ENCODE results near the gene PSMG3. TPM values are rescaled to one million over a fixed set of nuclear protein-coding genes. Genes with fewer than 3 reads are reported as not detected.

Gene PSMG3
- total RNA-seq, 5 donors from 2014 or later (not counting 1 experiment from before 2014, with no cell fraction given), result 17.6 to 28.5 (median 20.6) TPM

DNA sequence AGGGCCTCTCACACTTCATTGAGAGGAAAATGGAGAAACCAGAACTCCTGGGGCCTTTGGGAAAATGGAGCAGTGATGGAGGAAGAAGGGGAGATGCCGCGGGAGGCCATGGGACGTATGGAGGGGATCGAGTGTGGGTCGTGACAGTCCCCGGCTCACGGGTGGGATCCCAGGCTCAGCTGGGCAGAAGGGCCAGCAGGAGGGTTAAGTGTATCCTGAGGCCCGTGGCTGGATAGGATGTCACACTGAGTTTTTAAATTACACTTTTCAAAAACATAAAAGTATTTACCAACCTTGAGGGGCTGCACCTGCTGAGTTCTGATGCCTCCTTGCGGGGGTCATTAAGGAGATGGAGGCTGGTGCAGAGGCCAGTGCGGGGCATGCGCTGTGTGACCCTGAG is 28.0 kb upstream of the PSMG3 start:
- Mint-ChIP-seq H3K27ac (no peak overlapping the region), H3K36me3 (no peaks in the 10 kb centered on the region), H3K4me1 (peaks cover 5 to 7% (median 5%) of the 10 kb centered on the region in 3 donors), H3K27me3 (peaks cover 18 to 35% of the 10 kb centered on the region in 2 donors), H3K4me3 (no peak overlapping the region), H3K9me3 (no peaks in the 10 kb centered on the region)
- ATAC-seq (replicated peaks in 1 of 4), result no peak
- 100% methylated on average over 4 of the region's 11 CpGs for WGBS (ENCODE audit: insufficient coverage)
- no peak overlapping the region for H3K4me3 ChIP-seq (ENCODE audit: control insufficient read depth in 1 of 2, extremely low read depth in 1 of 2, low read length in 1 of 2)
- POLR2A ChIA-PET, result no interaction called here
- CTCF ChIA-PET, result no interaction called here
- H3K4me1 ChIP-seq (ENCODE audit: control insufficient read depth in 1 of 2, extremely low read depth in 1 of 2, insufficient read depth in 2 of 2, low read length in 2 of 2), result peaks cover 0 to 8% of the 10 kb centered on the region in 2 experiments
- peaks cover 0 to 66% of the 10 kb centered on the region in 2 experiments for H3K27me3 ChIP-seq (replicated peaks in 1 of 2; ENCODE audit: control insufficient read depth in 2 of 2, extremely low read depth in 1 of 2, insufficient read depth in 2 of 2, low read length in 1 of 2)
- no peak overlapping the region for H3K27ac ChIP-seq (ENCODE audit: low read length)
- H3K36me3 ChIP-seq (ENCODE audit: control insufficient read depth in 2 of 2, extremely low read depth in 1 of 2, insufficient read depth in 1 of 2, low read length in 1 of 2), result no peaks in the 10 kb centered on the region
- DNase-seq, result no peak
- H3K9me3 ChIP-seq, result no peaks in the 10 kb centered on the region

- H3K4me1 Mint-ChIP-seq, result peaks cover 11 to 13% (median 11%) of the 10 kb centered on the region in 3 donors
- WGBS (ENCODE audit: insufficient coverage), result 79% methylated on average over 16 of the region's 16 CpGs
- ATAC-seq (replicated peaks in 1 of 4), result no peak
- no peak overlapping the region for H3K4me3 Mint-ChIP-seq
- peaks cover 22 to 41% of the 10 kb centered on the region in 2 donors for H3K27me3 Mint-ChIP-seq
- DNase-seq, result no peak
- H3K9me3 ChIP-seq, result no peaks in the 10 kb centered on the region
- H3K4me3 ChIP-seq (ENCODE audit: control insufficient read depth in 1 of 2, extremely low read depth in 1 of 2, low read length in 1 of 2), result no peak overlapping the region
- H3K27ac Mint-ChIP-seq, result peak overlapping the region in 1 of 2 donors; percentile 11
- CTCF ChIA-PET, result no interaction called here
- POLR2A ChIA-PET, result no interaction called here
- peaks cover 0 to 66% of the 10 kb centered on the region in 2 experiments for H3K27me3 ChIP-seq (replicated peaks in 1 of 2; ENCODE audit: control insufficient read depth in 2 of 2, extremely low read depth in 1 of 2, insufficient read depth in 2 of 2, low read length in 1 of 2)
- no peak overlapping the region for H3K27ac ChIP-seq (ENCODE audit: low read length)
- no peaks in the 10 kb centered on the region for H3K36me3 Mint-ChIP-seq
- no peaks in the 10 kb centered on the region for H3K9me3 Mint-ChIP-seq
- no peaks in the 10 kb centered on the region for H3K36me3 ChIP-seq (ENCODE audit: control insufficient read depth in 2 of 2, extremely low read depth in 1 of 2, insufficient read depth in 1 of 2, low read length in 1 of 2)
- peaks cover 4 to 13% of the 10 kb centered on the region in 2 experiments for H3K4me1 ChIP-seq (ENCODE audit: control insufficient read depth in 1 of 2, extremely low read depth in 1 of 2, insufficient read depth in 2 of 2, low read length in 2 of 2)
Observed at GRCh38 chr7:1597066-1597760, 27.4 kb upstream of the PSMG3 start.

DNA sequence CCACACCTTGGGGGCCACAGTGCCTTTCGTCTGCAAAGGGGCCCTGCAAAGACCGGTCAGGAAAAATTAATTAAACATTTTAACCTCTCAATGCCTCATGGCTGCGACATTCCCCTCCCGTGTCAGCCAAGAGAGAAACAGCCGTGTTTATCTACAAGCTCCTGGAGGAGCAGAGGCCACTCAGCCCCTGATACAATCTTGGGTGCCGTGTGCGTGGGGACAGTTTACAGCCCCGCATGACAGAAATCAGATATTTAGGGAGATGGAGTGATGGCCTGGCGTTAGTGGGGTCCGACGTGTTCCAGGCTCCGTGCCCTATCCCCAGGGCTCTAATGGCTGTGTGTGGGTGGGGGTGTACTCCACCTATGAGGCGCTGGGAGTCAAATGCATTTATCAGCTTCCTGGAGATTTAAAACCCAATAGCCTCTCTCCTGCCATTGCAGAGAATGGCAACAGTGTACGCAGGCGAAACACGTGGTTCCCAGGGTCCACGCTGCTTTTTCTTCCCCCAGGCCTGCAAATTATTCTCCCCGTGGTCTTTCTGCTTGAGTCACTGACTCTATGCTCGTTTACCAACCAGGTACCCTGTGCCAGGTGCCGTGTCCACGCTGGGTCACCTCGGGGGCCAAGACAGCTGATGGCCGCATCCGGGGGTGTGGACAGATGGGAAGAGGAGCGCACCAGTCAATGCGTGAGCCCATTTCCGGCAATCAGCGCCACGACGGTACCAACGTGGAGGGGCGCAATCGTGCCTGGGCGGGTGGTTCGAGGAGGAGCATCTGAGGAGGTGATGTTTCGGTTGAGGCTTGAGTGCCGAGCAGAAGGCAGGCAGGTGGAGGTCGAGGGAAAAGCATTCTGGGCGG is 26.6 kb upstream of the PSMG3 start:
- Mint-ChIP-seq H3K4me3 (no peak overlapping the region), H3K27me3 (peaks cover 30 to 47% of the 10 kb centered on the region in 2 donors), H3K36me3 (no peaks in the 10 kb centered on the region), H3K4me1 (peaks cover 19 to 20% (median 19%) of the 10 kb centered on the region in 3 donors), H3K9me3 (no peaks in the 10 kb centered on the region), H3K27ac (peak overlapping the region in 1 of 2 donors; percentile 11)
- H3K4me1 ChIP-seq (ENCODE audit: control insufficient read depth in 1 of 2, extremely low read depth in 1 of 2, insufficient read depth in 2 of 2, low read length in 2 of 2), result peaks cover 4 to 21% of the 10 kb centered on the region in 2 experiments
- ATAC-seq (replicated peaks in 1 of 4) (no peak), DNase-seq (no peak)
- no peak overlapping the region for H3K27ac ChIP-seq (ENCODE audit: low read length)
- 85% methylated on average over 30 of the region's 39 CpGs for WGBS (ENCODE audit: insufficient coverage)
- POLR2A ChIA-PET, result interaction anchor here in 1 of 2 donors (0.7 kb wide), 1 partner anchor 684 kb away, joined by 3 read pairs; no protein-coding TSS in a partner anchor
- CTCF ChIA-PET, result no interaction called here
- no peaks in the 10 kb centered on the region for H3K36me3 ChIP-seq (ENCODE audit: control insufficient read depth in 2 of 2, extremely low read depth in 1 of 2, insufficient read depth in 1 of 2, low read length in 1 of 2)
- H3K27me3 ChIP-seq (replicated peaks in 1 of 2; ENCODE audit: control insufficient read depth in 2 of 2, extremely low read depth in 1 of 2, insufficient read depth in 2 of 2, low read length in 1 of 2), result peaks cover 0 to 70% of the 10 kb centered on the region in 2 experiments
- H3K9me3 ChIP-seq, result no peaks in the 10 kb centered on the region
- H3K4me3 ChIP-seq (ENCODE audit: control insufficient read depth in 1 of 2, extremely low read depth in 1 of 2, low read length in 1 of 2), result no peak overlapping the region

- Histone ChIP-seq H3K9me3 (no peaks in the 10 kb centered on the region), H3K27me3 (replicated peaks in 1 of 2; ENCODE audit: control insufficient read depth in 2 of 2, extremely low read depth in 1 of 2, insufficient read depth in 2 of 2, low read length in 1 of 2) (peaks cover 0 to 78% of the 10 kb centered on the region in 2 experiments), H3K4me1 (ENCODE audit: control insufficient read depth in 1 of 2, extremely low read depth in 1 of 2, insufficient read depth in 2 of 2, low read length in 2 of 2) (peaks cover 4 to 28% of the 10 kb centered on the region in 2 experiments), H3K27ac (ENCODE audit: low read length) (no peak overlapping the region), H3K4me3 (ENCODE audit: control insufficient read depth in 1 of 2, extremely low read depth in 1 of 2, low read length in 1 of 2) (no peak overlapping the region), H3K36me3 (ENCODE audit: control insufficient read depth in 2 of 2, extremely low read depth in 1 of 2, insufficient read depth in 1 of 2, low read length in 1 of 2) (no peaks in the 10 kb centered on the region)
- Mint-ChIP-seq H3K36me3 (no peaks in the 10 kb centered on the region), H3K4me3 (no peak overlapping the region), H3K4me1 (peaks cover 21 to 27% (median 22%) of the 10 kb centered on the region in 3 donors), H3K27ac (no peak overlapping the region), H3K27me3 (peaks cover 34 to 52% of the 10 kb centered on the region in 2 donors), H3K9me3 (no peaks in the 10 kb centered on the region)
- no peak for ATAC-seq (replicated peaks in 1 of 4)
- POLR2A ChIA-PET, result interaction anchor here in 1 of 2 donors (0.7 kb wide), 1 partner anchor 685 kb away, joined by 3 read pairs; no protein-coding TSS in a partner anchor
- whole genome bisulfite sequencing (ENCODE audit: insufficient coverage), result 54% methylated on average over 2 of the region's 12 CpGs
- CTCF ChIA-PET, result no interaction called here
- no peak for DNase-seq
Observed at GRCh38 chr7:1595636-1596035, 25.8 kb upstream of the PSMG3 start.

- CTCF ChIA-PET, result no interaction called here
- ATAC-seq (replicated peaks in 1 of 4) (no peak), DNase-seq (no peak)
- WGBS (ENCODE audit: insufficient coverage), result 86% methylated on average over 3 of the region's 3 CpGs
- Mint-ChIP-seq H3K36me3 (no peaks in the 10 kb centered on the region), H3K4me1 (peaks cover 21 to 30% (median 24%) of the 10 kb centered on the region in 3 donors), H3K27ac (no peak overlapping the region), H3K9me3 (no peaks in the 10 kb centered on the region), H3K27me3 (peaks cover 36 to 57% of the 10 kb centered on the region in 2 donors), H3K4me3 (no peak overlapping the region)
- no peaks in the 10 kb centered on the region for H3K9me3 ChIP-seq
- peaks cover 4 to 30% of the 10 kb centered on the region in 2 experiments for H3K4me1 ChIP-seq (ENCODE audit: control insufficient read depth in 1 of 2, extremely low read depth in 1 of 2, insufficient read depth in 2 of 2, low read length in 2 of 2)
- no peak overlapping the region for H3K4me3 ChIP-seq (ENCODE audit: control insufficient read depth in 1 of 2, extremely low read depth in 1 of 2, low read length in 1 of 2)
- peaks cover 0 to 84% of the 10 kb centered on the region in 2 experiments for H3K27me3 ChIP-seq (replicated peaks in 1 of 2; ENCODE audit: control insufficient read depth in 2 of 2, extremely low read depth in 1 of 2, insufficient read depth in 2 of 2, low read length in 1 of 2)
- POLR2A ChIA-PET, result no interaction called here
- H3K27ac ChIP-seq (ENCODE audit: low read length), result no peak overlapping the region
- no peaks in the 10 kb centered on the region for H3K36me3 ChIP-seq (ENCODE audit: control insufficient read depth in 2 of 2, extremely low read depth in 1 of 2, insufficient read depth in 1 of 2, low read length in 1 of 2)
Observed at GRCh38 chr7:1595027-1595426, 25.2 kb upstream of the PSMG3 start.

GRCh38 chr7:1593904-1594421 is 24.1 kb upstream of the PSMG3 start:
- Histone ChIP-seq H3K4me3 (ENCODE audit: control insufficient read depth in 1 of 2, extremely low read depth in 1 of 2, low read length in 1 of 2) (no peak overlapping the region), H3K9me3 (no peaks in the 10 kb centered on the region), H3K36me3 (ENCODE audit: control insufficient read depth in 2 of 2, extremely low read depth in 1 of 2, insufficient read depth in 1 of 2, low read length in 1 of 2) (no peaks in the 10 kb centered on the region), H3K4me1 (ENCODE audit: control insufficient read depth in 1 of 2, extremely low read depth in 1 of 2, insufficient read depth in 2 of 2, low read length in 2 of 2) (peaks cover 4 to 30% of the 10 kb centered on the region in 2 experiments), H3K27ac (ENCODE audit: low read length) (no peak overlapping the region), H3K27me3 (replicated peaks in 1 of 2; ENCODE audit: control insufficient read depth in 2 of 2, extremely low read depth in 1 of 2, insufficient read depth in 2 of 2, low read length in 1 of 2) (peaks cover 0 to 80% of the 10 kb centered on the region in 2 experiments)
- peaks cover 36 to 57% of the 10 kb centered on the region in 2 donors for H3K27me3 Mint-ChIP-seq
- 68% methylated on average over 4 of the region's 4 CpGs for WGBS (ENCODE audit: insufficient coverage)
- no peak for ATAC-seq (replicated peaks in 1 of 4)
- H3K9me3 Mint-ChIP-seq, result peaks cover 0 to 4% (median 0%) of the 10 kb centered on the region in 3 donors
- ChIA-PET POLR2A (no interaction called here), CTCF (no interaction called here)
- peaks cover 21 to 30% (median 24%) of the 10 kb centered on the region in 3 donors for H3K4me1 Mint-ChIP-seq
- H3K27ac Mint-ChIP-seq, result no peak overlapping the region
- H3K4me3 Mint-ChIP-seq, result no peak overlapping the region
- DNase-seq, result no peak
- no peaks in the 10 kb centered on the region for H3K36me3 Mint-ChIP-seq
